Neural cell (in vitro differentiated cells): Measurements from ENCODE around the gene PCP4L1. TPM values are rescaled to one million over a fixed set of nuclear protein-coding genes. Genes with fewer than 3 reads are reported as not detected.
A peak's percentile ranks its signal among the peaks of the same experiment; 100 is the strongest.

Experiments
- H2AFZ ChIP-seq: fragments of 200-600, 300-800 bp; sonication (generic), shearing (Covaris generic); 2 replicates; pipeline ENCODE4 v1.6.0; 2014; ENCODE audit warnings: low read depth, mild to moderate bottlenecking, antibody characterized with exemption, low read length, moderate library complexity
- H3F3A ChIP-seq: fragments of 200-600 bp; shearing (Covaris generic); 2 replicates; pipeline ENCODE4 v1.6.1; 2016; ENCODE audit warnings: mild to moderate bottlenecking, moderate library complexity, mixed read lengths, antibody characterized with exemption, low read length; ENCODE audit not compliant: insufficient read depth, poor library complexity, severe bottlenecking
- H3K27ac ChIP-seq: fragments of 200-600, 300-800 bp; sonication (generic), shearing (Covaris generic); 2 replicates; pipeline ENCODE4 v1.5.1; 2014; ENCODE audit warnings: mild to moderate bottlenecking, low read length, moderate library complexity
- H3K27me3 ChIP-seq: fragments of 300-800, 200-600 bp; sonication (generic), shearing (Covaris generic); 2 replicates; pipeline ENCODE4 v1.6.0; 2014; ENCODE audit warnings: mild to moderate bottlenecking, low read depth, low read length, moderate library complexity; ENCODE audit not compliant: insufficient read depth
- H3K36me3 ChIP-seq: fragments of 300-800, 200-600 bp; sonication (generic), shearing (Covaris generic); 2 replicates; pipeline ENCODE4 v1.5.1; 2014; ENCODE audit warnings: mild to moderate bottlenecking, antibody characterized with exemption, low read length, moderate library complexity; ENCODE audit not compliant: insufficient read depth
- H3K4me2 ChIP-seq: fragments of 300-800, 200-600 bp; sonication (generic), shearing (Covaris generic); 2 replicates; pipeline ENCODE4 v1.6.0; 2014; ENCODE audit warnings: mild to moderate bottlenecking, low read length
- H3K4me3 ChIP-seq: fragments of 300-800, 200-600 bp; sonication (generic), shearing (Covaris generic); 2 replicates; pipeline ENCODE4 v1.5.1; 2014; ENCODE audit warnings: mild to moderate bottlenecking, low read length, moderate library complexity
- H3K79me2 ChIP-seq: fragments of 200-600 bp; shearing (Covaris generic); replicated peaks from 2 replicates; pipeline ENCODE4 v1.6.0; 2014; ENCODE audit warnings: mild to moderate bottlenecking, low read length, moderate library complexity; ENCODE audit not compliant: insufficient read depth
- H3K9ac ChIP-seq: fragments of 300-800, 200-600 bp; sonication (generic), shearing (Covaris generic); 2 replicates; pipeline ENCODE4 v1.6.1; 2016; ENCODE audit warnings: mild to moderate bottlenecking, low read length, mixed read lengths
- H3K9me2 ChIP-seq: fragments of 200-600 bp; shearing (Covaris generic); 2 replicates; pipeline ENCODE4 v1.6.1; 2016; ENCODE audit warnings: mild to moderate bottlenecking, low read length, mixed read lengths; ENCODE audit not compliant: insufficient read depth
- H3K9me3 ChIP-seq: fragments of 200-600, 300-800 bp; sonication (generic), shearing (Covaris generic); 2 replicates; pipeline ENCODE4 v1.6.1; 2016; ENCODE audit warnings: mild to moderate bottlenecking, mixed run types, low read length, moderate library complexity, mixed read lengths
- H4K20me1 ChIP-seq: fragments of 200-600 bp; shearing (Covaris generic); 2 replicates; pipeline ENCODE4 v1.6.1; 2016; ENCODE audit warnings: mild to moderate bottlenecking, mixed run types; ENCODE audit not compliant: insufficient read depth
- EP300 ChIP-seq: fragments of 450-650 bp; conservative IDR thresholded peaks from 2 replicates; pipeline ENCODE4 v1.6.1; 2014; ENCODE audit warnings: antibody characterized with exemption, mild to moderate bottlenecking, moderate library complexity; ENCODE audit not compliant: poor library complexity, severe bottlenecking
- EZH2 ChIP-seq: fragments of 200-600, 300-800 bp; shearing (Covaris generic), sonication (generic); IDR thresholded peaks from 2 replicates; pipeline ENCODE4 v1.6.1; 2014; ENCODE audit warnings: antibody characterized with exemption, low read length, borderline replicate concordance, mild to moderate bottlenecking; ENCODE audit not compliant: insufficient read depth, poor library complexity, severe bottlenecking
- MXI1 ChIP-seq: fragments of 450-650 bp; conservative IDR thresholded peaks from 2 replicates; pipeline ENCODE4 v1.6.1; 2014; ENCODE audit warnings: antibody characterized with exemption, mild to moderate bottlenecking; ENCODE audit not compliant: poor library complexity, severe bottlenecking
- POLR2AphosphoS5 ChIP-seq: IDR thresholded peaks from 2 replicates; pipeline ENCODE4 v1.6.1; 2012
- RAD21 ChIP-seq: fragments of 450-650 bp; conservative IDR thresholded peaks from 2 replicates; pipeline ENCODE4 v1.6.1; 2014; ENCODE audit warnings: antibody characterized with exemption, mild to moderate bottlenecking, moderate library complexity
- SMC3 ChIP-seq: fragments of 450-650 bp; conservative IDR thresholded peaks from 2 replicates; pipeline ENCODE4 v1.6.1; 2014; ENCODE audit warnings: antibody characterized with exemption, mild to moderate bottlenecking, moderate library complexity; ENCODE audit not compliant: poor library complexity
- TAF1 ChIP-seq: IDR thresholded peaks from 2 replicates; pipeline ENCODE4 v1.6.1; 2012; ENCODE audit warnings: low read depth
- polyA plus RNA-seq: library from polyadenylated mRNA; depleted of rRNA; stranded (reverse); fragments of >200 nt; gene quantifications from 2 replicates; pipeline ENCODE4 v1.2.3, GENCODE V29; 2014
- TF ChIP-seq, protein P1 (sequence below): IDR thresholded peaks from 2 replicates; pipeline ENCODE4 v1.6.1; 2012; ENCODE audit warnings: borderline replicate concordance
- TF ChIP-seq, protein P2 (sequence below): fragments of 450-650 bp; IDR thresholded peaks from 2 replicates; pipeline ENCODE4 v1.5.1; 2014; ENCODE audit warnings: antibody characterized with exemption, mild to moderate bottlenecking, moderate library complexity; ENCODE audit not compliant: poor library complexity, severe bottlenecking

PCP4L1 gene
- polyA plus RNA-seq, 1 donor from 2014 or later, result 51.2 TPM

DNA sequence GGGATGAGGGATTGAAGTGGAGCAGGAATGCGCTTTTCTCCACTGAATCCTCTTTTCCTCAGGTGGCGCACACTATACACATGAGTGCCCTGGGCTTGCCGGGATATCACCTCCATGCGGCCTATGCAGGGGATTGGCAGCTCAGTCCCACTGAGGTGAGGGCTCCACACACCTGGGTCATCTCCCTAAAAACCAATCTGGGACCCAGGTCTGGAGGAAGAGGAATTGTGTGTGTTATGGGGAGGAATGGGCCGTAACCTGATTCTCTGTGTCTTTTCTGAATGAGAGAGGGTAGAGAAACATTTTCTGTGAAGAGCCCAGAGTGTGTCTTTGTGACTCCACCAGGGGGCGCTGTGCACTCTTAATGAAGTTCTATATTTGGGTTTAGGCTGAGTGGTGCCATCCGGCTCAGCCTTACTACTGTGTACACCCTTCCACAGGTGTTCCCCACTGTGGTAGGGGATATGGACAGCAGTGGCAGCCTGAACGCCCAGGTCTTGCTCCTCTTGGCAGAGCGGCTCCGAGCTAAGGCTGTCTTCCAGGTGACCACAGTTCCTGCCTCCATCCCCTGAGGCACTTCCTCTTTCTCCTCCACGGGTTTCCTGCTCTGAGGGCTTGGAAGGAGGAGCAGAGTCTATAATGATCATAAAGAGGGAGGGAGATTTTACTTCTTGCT, 31.2 kb upstream of the PCP4L1 start:
- no peak overlapping the region for H3K27ac ChIP-seq
- no peaks in the 10 kb centered on the region for H4K20me1 ChIP-seq
- H3K9me2 ChIP-seq, result no peaks in the 10 kb centered on the region
- H3K27me3 ChIP-seq, result no peaks in the 10 kb centered on the region
- TF ChIP-seq SMC3, result peak; percentile 93
- TF ChIP-seq EP300, result no peak
- peak; percentile 78 for TF ChIP-seq RAD21
- TF ChIP-seq, protein P1, sequence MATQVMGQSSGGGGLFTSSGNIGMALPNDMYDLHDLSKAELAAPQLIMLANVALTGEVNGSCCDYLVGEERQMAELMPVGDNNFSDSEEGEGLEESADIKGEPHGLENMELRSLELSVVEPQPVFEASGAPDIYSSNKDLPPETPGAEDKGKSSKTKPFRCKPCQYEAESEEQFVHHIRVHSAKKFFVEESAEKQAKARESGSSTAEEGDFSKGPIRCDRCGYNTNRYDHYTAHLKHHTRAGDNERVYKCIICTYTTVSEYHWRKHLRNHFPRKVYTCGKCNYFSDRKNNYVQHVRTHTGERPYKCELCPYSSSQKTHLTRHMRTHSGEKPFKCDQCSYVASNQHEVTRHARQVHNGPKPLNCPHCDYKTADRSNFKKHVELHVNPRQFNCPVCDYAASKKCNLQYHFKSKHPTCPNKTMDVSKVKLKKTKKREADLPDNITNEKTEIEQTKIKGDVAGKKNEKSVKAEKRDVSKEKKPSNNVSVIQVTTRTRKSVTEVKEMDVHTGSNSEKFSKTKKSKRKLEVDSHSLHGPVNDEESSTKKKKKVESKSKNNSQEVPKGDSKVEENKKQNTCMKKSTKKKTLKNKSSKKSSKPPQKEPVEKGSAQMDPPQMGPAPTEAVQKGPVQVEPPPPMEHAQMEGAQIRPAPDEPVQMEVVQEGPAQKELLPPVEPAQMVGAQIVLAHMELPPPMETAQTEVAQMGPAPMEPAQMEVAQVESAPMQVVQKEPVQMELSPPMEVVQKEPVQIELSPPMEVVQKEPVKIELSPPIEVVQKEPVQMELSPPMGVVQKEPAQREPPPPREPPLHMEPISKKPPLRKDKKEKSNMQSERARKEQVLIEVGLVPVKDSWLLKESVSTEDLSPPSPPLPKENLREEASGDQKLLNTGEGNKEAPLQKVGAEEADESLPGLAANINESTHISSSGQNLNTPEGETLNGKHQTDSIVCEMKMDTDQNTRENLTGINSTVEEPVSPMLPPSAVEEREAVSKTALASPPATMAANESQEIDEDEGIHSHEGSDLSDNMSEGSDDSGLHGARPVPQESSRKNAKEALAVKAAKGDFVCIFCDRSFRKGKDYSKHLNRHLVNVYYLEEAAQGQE, result no peak
- TF ChIP-seq, protein P2, sequence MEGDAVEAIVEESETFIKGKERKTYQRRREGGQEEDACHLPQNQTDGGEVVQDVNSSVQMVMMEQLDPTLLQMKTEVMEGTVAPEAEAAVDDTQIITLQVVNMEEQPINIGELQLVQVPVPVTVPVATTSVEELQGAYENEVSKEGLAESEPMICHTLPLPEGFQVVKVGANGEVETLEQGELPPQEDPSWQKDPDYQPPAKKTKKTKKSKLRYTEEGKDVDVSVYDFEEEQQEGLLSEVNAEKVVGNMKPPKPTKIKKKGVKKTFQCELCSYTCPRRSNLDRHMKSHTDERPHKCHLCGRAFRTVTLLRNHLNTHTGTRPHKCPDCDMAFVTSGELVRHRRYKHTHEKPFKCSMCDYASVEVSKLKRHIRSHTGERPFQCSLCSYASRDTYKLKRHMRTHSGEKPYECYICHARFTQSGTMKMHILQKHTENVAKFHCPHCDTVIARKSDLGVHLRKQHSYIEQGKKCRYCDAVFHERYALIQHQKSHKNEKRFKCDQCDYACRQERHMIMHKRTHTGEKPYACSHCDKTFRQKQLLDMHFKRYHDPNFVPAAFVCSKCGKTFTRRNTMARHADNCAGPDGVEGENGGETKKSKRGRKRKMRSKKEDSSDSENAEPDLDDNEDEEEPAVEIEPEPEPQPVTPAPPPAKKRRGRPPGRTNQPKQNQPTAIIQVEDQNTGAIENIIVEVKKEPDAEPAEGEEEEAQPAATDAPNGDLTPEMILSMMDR, result peak; percentile 88
- H3K9ac ChIP-seq, result peak overlapping the region; percentile 79
- no peaks in the 10 kb centered on the region for H3K36me3 ChIP-seq
- H3K79me2 ChIP-seq, result peaks cover 2% of the 10 kb centered on the region
- peak overlapping the region; percentile 73 for H3K4me3 ChIP-seq
- H3K4me2 ChIP-seq, result peak overlapping the region; percentile 59
- H3F3A ChIP-seq, result no peaks in the 10 kb centered on the region
- H3K9me3 ChIP-seq, result no peaks in the 10 kb centered on the region
- H2AFZ ChIP-seq, result no peak overlapping the region

DNA sequence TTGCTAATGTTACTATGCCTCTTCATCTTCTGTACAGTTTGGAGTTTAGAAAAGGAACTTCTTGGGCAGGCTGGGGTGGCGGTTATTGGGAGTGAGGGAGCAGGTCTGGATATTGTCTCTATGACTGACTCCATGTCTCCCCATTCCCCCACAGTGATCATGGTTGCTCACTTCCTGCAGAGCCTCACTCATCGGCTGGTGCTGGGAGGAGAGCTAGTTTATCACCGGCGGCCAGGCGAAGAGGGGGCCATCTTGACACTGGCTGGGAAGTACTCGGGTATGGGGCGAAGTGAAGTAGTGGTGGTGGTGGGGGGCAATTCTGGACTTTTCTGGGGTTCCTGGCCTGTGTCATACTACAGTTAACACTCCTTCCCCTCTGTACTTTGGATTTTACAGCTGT, 30.5 kb upstream of the PCP4L1 start:
- Histone ChIP-seq H3K9ac (no peak overlapping the region), H2AFZ (no peak overlapping the region), H3K36me3 (no peaks in the 10 kb centered on the region), H3K4me3 (peak overlapping the region; percentile 73), H3K9me3 (no peaks in the 10 kb centered on the region), H3K27me3 (no peaks in the 10 kb centered on the region), H3K9me2 (no peaks in the 10 kb centered on the region), H4K20me1 (no peaks in the 10 kb centered on the region), H3K27ac (no peak overlapping the region), H3K79me2 (peaks cover 2% of the 10 kb centered on the region), H3K4me2 (no peak overlapping the region), H3F3A (no peaks in the 10 kb centered on the region)
- TF ChIP-seq EZH2 (no peak), POLR2AphosphoS5 (no peak), MXI1 (no peak), RAD21 (no peak), TAF1 (no peak), EP300 (no peak)

DNA sequence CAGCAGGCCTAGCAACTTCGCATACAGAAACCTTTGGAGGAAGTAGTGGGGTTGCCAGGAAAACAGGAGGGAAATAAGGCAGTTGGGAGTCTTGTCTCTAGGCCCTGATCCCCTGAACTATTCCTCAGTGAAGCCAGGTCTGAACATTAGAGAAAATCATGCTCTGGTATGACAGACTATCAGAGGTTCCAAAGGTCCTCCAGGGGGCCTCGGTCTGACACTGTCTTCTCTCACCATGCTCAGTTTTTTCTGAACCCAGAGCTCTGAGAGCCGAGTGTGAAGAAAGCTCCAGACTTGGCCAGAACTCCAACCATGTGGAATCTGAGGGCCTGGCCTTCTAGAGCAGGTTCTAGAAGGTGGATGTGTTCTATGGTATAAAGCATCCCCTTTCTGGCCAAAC, 28.6 kb upstream of the PCP4L1 start:
- no peak for TF ChIP-seq MXI1
- TF ChIP-seq, protein P2, result no peak
- TF ChIP-seq EZH2, result no peak
- TF ChIP-seq EP300, result no peak
- TF ChIP-seq TAF1, result no peak
- no peak for TF ChIP-seq RAD21
- no peak for TF ChIP-seq SMC3
- TF ChIP-seq, protein P1, result no peak
- TF ChIP-seq POLR2AphosphoS5, result no peak
- Histone ChIP-seq H3K27me3 (no peaks in the 10 kb centered on the region), H3K79me2 (peaks cover 2% of the 10 kb centered on the region), H3K27ac (no peak overlapping the region), H3K9me3 (no peaks in the 10 kb centered on the region), H3K36me3 (no peaks in the 10 kb centered on the region), H3K9me2 (no peaks in the 10 kb centered on the region), H3F3A (no peaks in the 10 kb centered on the region), H3K4me2 (no peak overlapping the region), H4K20me1 (no peaks in the 10 kb centered on the region), H3K9ac (no peak overlapping the region), H3K4me3 (no peak overlapping the region), H2AFZ (no peak overlapping the region)
